ENCODE results near the gene ASRGL1.

ASRGL1 gene

GRCh38 chr11:62395885-62396551, 58.8 kb downstream of the ASRGL1 start:
- no peak for DNase-seq (ENCODE audit: extremely low read depth, low read depth)
- no peak for TF ChIP-seq CTCF (IDR thresholded peaks at IDR 0.05; ENCODE audit: low read depth, low read length)

GRCh38 chr11:62398011-62398994, 61.1 kb downstream of the ASRGL1 start:
- DNase-seq (ENCODE audit: extremely low read depth, low read depth) = no peak

GRCh38 chr11:62399172-62399877, 62.1 kb downstream of the ASRGL1 start:
- DNase-seq (ENCODE audit: extremely low read depth, low read depth) = no peak
- no peak for TF ChIP-seq CTCF (IDR thresholded peaks at IDR 0.05; ENCODE audit: low read depth, low read length)

More at GRCh38 chr11:62398011-62398994, 61.1 kb downstream of the ASRGL1 start:
- TF ChIP-seq CTCF (IDR thresholded peaks at IDR 0.05; ENCODE audit: low read depth, low read length) = no peak

GRCh38 chr11:62399878-62400266, 62.6 kb downstream of the ASRGL1 start:
- TF ChIP-seq CTCF (IDR thresholded peaks at IDR 0.05; ENCODE audit: low read depth, low read length) = no peak
- DNase-seq (ENCODE audit: extremely low read depth, low read depth) = no peak

GRCh38 chr11:62400281-62400680, 63.0 kb downstream of the ASRGL1 start:
- no peak for DNase-seq (ENCODE audit: extremely low read depth, low read depth)
- no peak for TF ChIP-seq CTCF (IDR thresholded peaks at IDR 0.05; ENCODE audit: low read depth, low read length)

- TF ChIP-seq CTCF (IDR thresholded peaks at IDR 0.05; ENCODE audit: low read depth, low read length) = no peak
- DNase-seq (ENCODE audit: extremely low read depth, low read depth) = peak; percentile 79
Measured at GRCh38 chr11:62400760-62401159, 63.5 kb downstream of the ASRGL1 start.
